ENCODE data around the gene MTERF4.

MTERF4 gene

GRCh38 chr2:241126771-241127202 lies 24.7 kb upstream of the MTERF4 start:
- DNase-seq (ENCODE audit: low read depth): no peak
- no peak overlapping the region for H3K4me3 ChIP-seq (ENCODE audit: low read length)
- no peak for TF ChIP-seq CTCF (conservative IDR thresholded peaks at IDR 0.05; ENCODE audit: low read depth, low read length)

- no peak overlapping the region for H3K4me3 ChIP-seq (ENCODE audit: low read length)
- TF ChIP-seq CTCF (conservative IDR thresholded peaks at IDR 0.05; ENCODE audit: low read depth, low read length): no peak
- no peak for DNase-seq (ENCODE audit: low read depth)
Observed at GRCh38 chr2:241126201-241126611, 24.1 kb upstream of the MTERF4 start.

GRCh38 chr2:241125626-241126025 lies 23.5 kb upstream of the MTERF4 start:
- no peak for TF ChIP-seq CTCF (conservative IDR thresholded peaks at IDR 0.05; ENCODE audit: low read depth, low read length)
- H3K4me3 ChIP-seq (ENCODE audit: low read length): no peak overlapping the region
- DNase-seq (ENCODE audit: low read depth): no peak

- no peak overlapping the region for H3K4me3 ChIP-seq (ENCODE audit: low read length)
- TF ChIP-seq CTCF (conservative IDR thresholded peaks at IDR 0.05; ENCODE audit: low read depth, low read length): no peak
- no peak for DNase-seq (ENCODE audit: low read depth)
Observed at GRCh38 chr2:241123816-241124536, 21.9 kb upstream of the MTERF4 start.

- TF ChIP-seq CTCF (conservative IDR thresholded peaks at IDR 0.05; ENCODE audit: low read depth, low read length): no peak
- H3K4me3 ChIP-seq (ENCODE audit: low read length): no peak overlapping the region
- DNase-seq (ENCODE audit: low read depth): no peak
Observed at GRCh38 chr2:241122376-241123002, 20.4 kb upstream of the MTERF4 start.

- H3K4me3 ChIP-seq (ENCODE audit: low read length): no peak overlapping the region
- DNase-seq (ENCODE audit: low read depth): no peak
- TF ChIP-seq CTCF (conservative IDR thresholded peaks at IDR 0.05; ENCODE audit: low read depth, low read length): no peak
Observed at GRCh38 chr2:241121008-241121407, 18.9 kb upstream of the MTERF4 start.

- no peak for DNase-seq (ENCODE audit: low read depth)
- H3K4me3 ChIP-seq (ENCODE audit: low read length): no peak overlapping the region
- TF ChIP-seq CTCF (conservative IDR thresholded peaks at IDR 0.05; ENCODE audit: low read depth, low read length): no peak
Observed at GRCh38 chr2:241120440-241120839, 18.4 kb upstream of the MTERF4 start.

Data from retinal pigment epithelial cell (primary cell).